ENCODE data around the gene SLC22A13. TPM values are rescaled to one million over a fixed set of nuclear protein-coding genes. Genes with fewer than 3 reads are reported as not detected.
A peak's percentile ranks its signal among the peaks of the same experiment; 100 is the strongest.

SLC22A13 gene
- total and polyA plus RNA-seq, 10 of the 15 experiments (the other 5 are each of a cell fraction or from before 2014, with no cell fraction given) = 0.03 to 0.19 (median 0.11) TPM; not detected in 5

DNA sequence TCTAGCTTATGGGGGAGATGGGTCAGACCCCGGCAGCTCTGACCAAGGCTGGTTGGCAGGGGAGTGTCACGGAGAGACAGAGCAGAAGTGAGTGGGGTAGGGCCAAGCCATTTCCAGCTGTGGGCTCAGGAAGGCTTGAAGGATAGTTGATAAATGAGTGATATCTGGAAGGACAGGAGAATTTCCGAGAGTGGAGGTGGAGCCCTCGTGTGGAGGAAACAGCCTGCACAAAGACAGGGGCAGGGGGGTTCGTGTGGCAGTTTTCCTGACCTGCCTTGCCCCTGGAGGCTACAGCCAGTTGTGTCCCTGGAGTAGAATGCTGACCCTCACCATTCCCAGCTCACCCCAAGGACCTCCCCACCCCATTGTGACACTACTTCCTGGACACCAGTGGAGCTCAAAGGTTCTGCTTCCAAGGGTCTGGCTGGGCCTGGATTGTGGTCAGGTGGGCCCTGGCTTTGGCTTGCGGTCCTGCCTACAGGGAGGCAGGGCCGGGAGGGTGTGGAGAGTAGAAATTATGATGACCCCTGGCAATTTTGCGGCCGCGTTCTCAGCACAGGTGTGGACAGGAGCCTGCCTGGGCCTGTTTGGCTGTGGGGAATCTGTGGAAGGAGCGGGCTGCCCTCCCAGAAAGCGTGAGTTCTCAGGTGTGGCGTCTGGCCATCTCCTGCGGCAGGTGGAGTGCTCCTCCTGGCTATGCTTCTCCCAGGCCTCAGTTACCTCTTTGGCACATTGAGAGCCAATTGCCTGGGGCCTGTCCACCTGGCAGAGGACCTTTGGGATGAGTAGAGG is 16.5 kb downstream of the SLC22A13 start, which contains the start of gene SLC22A14:
Gene SLC22A14, plus strand, starts transcription at position 400 of the 792 bp plus-strand sequence. CDS start 23,733 bp downstream, outside the sequence.
- WGBS (ENCODE audit: insufficient coverage, insufficient replicate concordance, low lambda C conversion rate, missing lambda C conversion rate) = 71% methylated on average over 13 of the region's 14 CpGs
- intact Hi-C loops (cut with micrococcal nuclease; ENCODE audit: unreplicated experiment) = loop anchor here (5.0 kb wide), 1 partner anchor 165 kb away; no protein-coding TSS in a partner anchor
- in situ Hi-C loops (cut with MboI) = no loop called here

More for the DNA sequence above, 16.5 kb downstream of the SLC22A13 start, which contains the start of gene SLC22A14:
- no peaks in the 10 kb centered on the region for H3K9me3 ChIP-seq (replicated peaks; ENCODE audit: control insufficient read depth, insufficient read depth, low read length)
- ChIA-PET RAD21 (ENCODE audit: unreplicated experiment) (interaction anchor here (0.6 to 2.0 kb wide), 7 partner anchors 142 to 308 kb away, joined by 3 to 9 read pairs (median 4); no protein-coding TSS in a partner anchor), CTCF (interaction anchor here (0.8 to 1.7 kb wide), 6 partner anchors 17 to 308 kb away, joined by 3 to 11 read pairs (median 3); no protein-coding TSS in a partner anchor), SMC1A (ENCODE audit: uncharacterized antibody, unreplicated experiment) (interaction anchor here (0.6 to 1.3 kb wide), 5 partner anchors 37 to 163 kb away, joined by 3 to 4 read pairs (median 3); no protein-coding TSS in a partner anchor), POLR2A (interaction anchor here (0.5 kb wide), 1 partner anchor 168 kb away, joined by 5 read pairs; no protein-coding TSS in a partner anchor)
- H3K9ac ChIP-seq (ENCODE audit: control insufficient read depth, insufficient read depth, low read length) = no peak within 1 kb of the TSS
- TF ChIP-seq CBX5 (IDR thresholded peaks at IDR 0.05; ENCODE audit: low read depth) (no peak), PML (IDR thresholded peaks at IDR 0.05; ENCODE audit: low read length) (no peak), KDM1A (IDR thresholded peaks at IDR 0.05; ENCODE audit: borderline replicate concordance) (no peak), SMAD1 (IDR thresholded peaks at IDR 0.05; ENCODE audit: low read depth, partially characterized antibody) (no peak), CBFB (IDR thresholded peaks at IDR 0.05; ENCODE audit: low read depth) (no peak), RB1 (IDR thresholded peaks at IDR 0.05; ENCODE audit: borderline replicate concordance) (no peak), PAX8 (IDR thresholded peaks at IDR 0.05) (no peak), SMC3 (IDR thresholded peaks at IDR 0.05; ENCODE audit: borderline replicate concordance, low read length) (peak; percentile 20; the same call in 1 of the 2 replicates), RAD21 (IDR thresholded peaks at IDR 0.05; ENCODE audit: insufficient read depth, low read depth, low read length) (peak; percentile 25), MYB (IDR thresholded peaks at IDR 0.05; ENCODE audit: borderline replicate concordance, low read depth, low read length) (no peak)
- TF ChIP-seq, protein P1, sequence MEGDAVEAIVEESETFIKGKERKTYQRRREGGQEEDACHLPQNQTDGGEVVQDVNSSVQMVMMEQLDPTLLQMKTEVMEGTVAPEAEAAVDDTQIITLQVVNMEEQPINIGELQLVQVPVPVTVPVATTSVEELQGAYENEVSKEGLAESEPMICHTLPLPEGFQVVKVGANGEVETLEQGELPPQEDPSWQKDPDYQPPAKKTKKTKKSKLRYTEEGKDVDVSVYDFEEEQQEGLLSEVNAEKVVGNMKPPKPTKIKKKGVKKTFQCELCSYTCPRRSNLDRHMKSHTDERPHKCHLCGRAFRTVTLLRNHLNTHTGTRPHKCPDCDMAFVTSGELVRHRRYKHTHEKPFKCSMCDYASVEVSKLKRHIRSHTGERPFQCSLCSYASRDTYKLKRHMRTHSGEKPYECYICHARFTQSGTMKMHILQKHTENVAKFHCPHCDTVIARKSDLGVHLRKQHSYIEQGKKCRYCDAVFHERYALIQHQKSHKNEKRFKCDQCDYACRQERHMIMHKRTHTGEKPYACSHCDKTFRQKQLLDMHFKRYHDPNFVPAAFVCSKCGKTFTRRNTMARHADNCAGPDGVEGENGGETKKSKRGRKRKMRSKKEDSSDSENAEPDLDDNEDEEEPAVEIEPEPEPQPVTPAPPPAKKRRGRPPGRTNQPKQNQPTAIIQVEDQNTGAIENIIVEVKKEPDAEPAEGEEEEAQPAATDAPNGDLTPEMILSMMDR (IDR thresholded peaks at IDR 0.05 in 2 of 3, conservative IDR thresholded peaks at IDR 0.05 in 1 of 3; ENCODE audit: control insufficient read depth in 2 of 3, extremely low read depth in 1 of 3, insufficient read depth in 1 of 3, low read depth in 3 of 3, low read length in 3 of 3) = peak in 2 of 3 experiments; percentile 25 to 38; a peak in 3 of 6 replicates
- TF ChIP-seq, protein P2, sequence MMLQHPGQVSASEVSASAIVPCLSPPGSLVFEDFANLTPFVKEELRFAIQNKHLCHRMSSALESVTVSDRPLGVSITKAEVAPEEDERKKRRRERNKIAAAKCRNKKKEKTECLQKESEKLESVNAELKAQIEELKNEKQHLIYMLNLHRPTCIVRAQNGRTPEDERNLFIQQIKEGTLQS (IDR thresholded peaks at IDR 0.05; ENCODE audit: borderline replicate concordance, extremely low read depth, low read depth, low read length) = no peak
- H3K27ac ChIP-seq (ENCODE audit: control insufficient read depth, insufficient read depth) = no peak within 1 kb of the TSS
- H3K27me3 ChIP-seq (replicated peaks in 1 of 2; ENCODE audit: control insufficient read depth in 2 of 2, insufficient read depth in 2 of 2, low read length in 1 of 2) = no peaks in the 10 kb centered on the region; a peak in 1 of 4 replicates
- ATAC-seq (peak; percentile 60), DNase-seq (ENCODE audit: low read depth, low spot score) (no peak), FAIRE-seq (no peak)
- H3K36me3 ChIP-seq (ENCODE audit: control insufficient read depth in 2 of 2, insufficient read depth in 2 of 2, low read length in 1 of 2) = no peaks in the 10 kb centered on the region
- no peak within 1 kb of the TSS for H3K4me3 ChIP-seq
- no peak within 1 kb of the TSS for H2AFZ ChIP-seq (ENCODE audit: control insufficient read depth, low read depth, low read length)
- BruUV-seq (replicated peaks) = no TSS peak
- H3K79me2 ChIP-seq (ENCODE audit: control insufficient read depth, insufficient read depth, low read length) = no peaks in the 10 kb centered on the region
- H3K4me1 ChIP-seq (ENCODE audit: control insufficient read depth, insufficient read depth, low read length) = no peaks in the 10 kb centered on the region
- H3K4me2 ChIP-seq (ENCODE audit: control insufficient read depth, insufficient read depth) = no peak within 1 kb of the TSS
- no peaks in the 10 kb centered on the region for H4K20me1 ChIP-seq (ENCODE audit: control insufficient read depth, insufficient read depth)
